ENCODE measurements around the gene ADORA1.

ADORA1 gene

DNA sequence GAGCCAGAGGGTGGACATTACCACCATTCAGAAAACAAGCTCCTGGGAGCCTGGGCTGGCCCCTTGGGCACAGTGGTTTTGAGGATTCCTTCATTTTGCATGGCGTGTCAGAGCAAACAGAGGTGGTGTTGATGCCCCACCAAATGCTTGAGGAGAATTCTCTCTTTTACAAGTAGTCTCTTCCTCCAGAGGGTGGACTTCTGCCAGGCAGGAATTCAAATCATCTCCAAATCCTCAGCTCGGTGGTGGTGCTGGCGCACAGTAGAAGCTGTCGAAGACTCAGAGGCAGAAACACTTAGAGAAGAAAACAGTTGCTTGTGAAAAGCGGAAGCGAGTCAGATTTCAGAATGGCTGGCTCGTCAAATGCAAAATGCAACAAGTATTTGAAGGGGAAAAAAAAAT lies 62.4 kb downstream of the ADORA1 start:
- no peak for FAIRE-seq

DNA sequence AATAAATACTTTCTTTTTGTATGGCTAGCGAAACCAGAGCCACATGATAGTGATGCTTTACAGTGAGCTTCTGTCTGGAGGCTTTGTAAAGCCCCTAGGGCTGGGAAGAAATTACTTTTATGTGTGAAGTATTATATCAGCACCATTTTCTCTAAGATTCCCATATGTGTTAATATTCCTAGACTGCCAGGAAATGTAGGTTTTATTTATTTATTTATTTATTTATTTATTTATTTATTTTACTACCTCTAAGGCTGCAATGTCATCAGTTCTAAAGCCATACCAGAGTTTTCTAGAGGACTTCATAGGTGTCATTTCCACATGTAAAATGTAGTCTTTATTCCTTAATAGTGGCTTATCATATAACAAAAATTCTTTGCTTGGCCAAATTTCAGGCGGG lies 63.4 kb downstream of the ADORA1 start:
- no peak for FAIRE-seq

DNA sequence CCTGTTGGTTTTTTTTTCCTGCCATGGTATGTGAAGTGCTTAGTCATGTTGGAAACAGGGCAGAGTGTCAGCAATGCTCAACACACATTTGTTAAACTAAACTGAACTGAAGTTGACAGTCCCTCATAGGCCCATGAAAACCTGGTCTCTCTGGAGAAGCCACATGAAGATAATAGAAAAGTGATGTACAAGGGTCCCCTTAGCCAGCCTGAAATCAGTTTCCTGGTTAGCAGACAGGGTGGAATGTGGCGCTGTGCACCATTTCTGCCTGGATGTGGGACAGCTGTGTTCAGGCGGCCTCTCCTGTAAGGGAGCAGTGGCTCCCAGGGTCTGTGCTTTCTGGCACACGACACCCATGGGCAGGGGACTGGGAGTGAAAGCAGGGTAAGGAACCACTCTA lies 68.8 kb downstream of the ADORA1 start:
- no peak for FAIRE-seq

DNA sequence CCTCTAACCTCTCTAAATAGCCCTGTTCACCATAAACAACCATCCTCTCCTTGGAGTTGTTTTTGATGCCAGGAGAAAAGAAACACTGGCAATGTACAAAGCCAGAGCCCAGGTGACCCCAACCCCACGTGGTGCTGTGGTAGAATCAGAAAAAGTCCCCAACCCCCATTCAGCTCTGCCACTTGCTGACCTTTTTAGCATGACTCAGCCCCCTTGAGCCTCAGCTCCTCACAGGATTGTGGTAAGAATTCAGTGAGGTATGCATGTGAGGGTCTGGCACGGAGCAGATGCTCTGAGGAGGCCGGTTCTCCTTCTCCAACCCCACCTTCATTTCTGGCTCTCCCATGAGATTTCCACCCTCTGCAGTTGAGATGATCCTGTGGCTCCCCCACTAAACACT lies 70.1 kb downstream of the ADORA1 start:
- FAIRE-seq, result no peak

DNA sequence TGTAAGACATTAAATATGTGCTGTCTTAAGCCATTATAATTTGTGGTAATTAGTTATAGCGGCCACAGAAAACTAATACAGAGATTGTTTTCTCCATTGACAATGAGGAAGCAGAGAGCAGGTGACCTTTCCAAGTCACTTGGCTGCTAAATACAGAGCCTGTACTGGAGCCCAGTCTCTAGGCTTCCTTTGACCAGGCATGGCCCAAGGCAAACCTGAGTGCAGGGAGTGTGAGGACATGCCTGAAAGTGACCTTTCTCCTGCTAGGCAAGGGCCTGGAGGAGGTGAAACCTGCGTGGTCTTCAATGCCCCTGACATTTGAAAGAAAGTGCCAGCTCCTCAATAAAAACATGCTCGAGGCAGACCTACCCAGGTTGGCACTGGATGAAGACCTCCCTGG lies 71.5 kb downstream of the ADORA1 start:
- FAIRE-seq, result no peak

DNA sequence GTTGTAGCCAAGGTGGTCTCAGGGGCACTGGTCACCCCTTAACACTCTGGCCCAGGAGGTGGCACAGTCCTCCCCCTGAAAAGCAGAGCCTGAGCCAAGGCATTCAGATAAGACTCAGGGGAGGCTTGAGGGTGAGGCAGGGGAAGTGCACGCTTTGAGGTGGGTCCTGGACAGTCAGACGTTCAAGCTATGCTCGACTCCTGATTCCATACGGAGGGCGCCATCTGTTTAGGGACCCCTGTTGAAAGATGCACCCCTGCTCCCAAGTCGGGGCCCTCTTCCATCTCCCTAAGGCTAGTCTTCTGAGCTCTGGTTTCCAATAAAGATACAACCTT lies 71.9 kb downstream of the ADORA1 start:
- no peak for FAIRE-seq

DNA sequence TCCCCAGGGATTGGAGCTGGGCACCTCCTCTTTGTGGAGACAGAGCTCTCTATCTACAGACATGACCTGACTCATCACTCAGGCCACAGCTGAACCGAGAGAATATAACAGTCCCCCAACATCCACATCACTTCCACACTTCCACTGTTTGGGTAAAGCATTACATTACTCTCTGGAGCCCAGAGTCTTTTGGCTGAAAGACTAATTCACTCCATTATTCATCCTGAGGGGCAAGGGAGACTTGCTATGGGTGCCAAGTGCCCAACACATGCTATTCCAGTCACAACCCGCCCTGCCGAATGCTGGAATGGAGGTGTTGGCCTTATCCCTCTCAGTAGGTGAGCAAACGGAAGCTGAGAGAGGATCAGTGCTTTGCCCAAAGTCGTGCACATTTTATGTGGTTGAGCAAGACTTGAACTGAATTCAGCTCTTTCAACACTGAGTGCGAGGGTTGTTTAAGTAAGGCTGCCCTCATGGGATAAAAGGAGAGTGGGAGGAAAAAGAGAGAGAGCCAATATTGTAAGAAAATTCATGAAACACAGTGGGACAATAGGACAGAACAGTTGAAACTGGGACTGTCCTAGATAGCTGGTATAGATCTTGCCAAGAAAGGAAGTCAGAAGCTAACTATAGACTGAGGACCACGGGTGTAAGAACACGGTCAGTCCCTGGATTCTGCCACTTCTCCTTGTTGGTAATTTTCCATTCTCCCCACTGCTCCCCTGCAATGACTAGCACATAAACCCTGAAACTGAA lies 72.5 kb downstream of the ADORA1 start:
- FAIRE-seq, result no peak

DNA sequence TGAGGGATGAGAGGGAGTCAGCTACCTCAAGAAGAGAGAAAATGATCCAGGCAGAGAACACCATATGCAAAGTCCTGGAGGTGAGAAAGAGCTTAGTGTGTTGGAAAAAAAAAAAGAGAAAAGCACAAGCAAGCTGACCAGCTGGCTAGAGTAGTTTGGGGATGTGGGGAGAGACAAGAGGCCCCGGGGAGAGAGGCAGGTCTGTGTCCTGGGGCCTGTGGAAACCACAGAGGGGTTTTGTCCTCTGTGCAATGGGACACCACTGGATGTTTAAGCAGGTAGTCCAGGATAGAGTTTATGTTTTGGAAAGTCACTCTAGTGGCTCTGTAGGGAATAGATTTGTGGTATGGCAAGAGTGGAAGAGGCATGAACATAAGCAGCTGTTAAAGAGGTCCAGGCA lies 73.4 kb downstream of the ADORA1 start:
- no peak for FAIRE-seq

DNA sequence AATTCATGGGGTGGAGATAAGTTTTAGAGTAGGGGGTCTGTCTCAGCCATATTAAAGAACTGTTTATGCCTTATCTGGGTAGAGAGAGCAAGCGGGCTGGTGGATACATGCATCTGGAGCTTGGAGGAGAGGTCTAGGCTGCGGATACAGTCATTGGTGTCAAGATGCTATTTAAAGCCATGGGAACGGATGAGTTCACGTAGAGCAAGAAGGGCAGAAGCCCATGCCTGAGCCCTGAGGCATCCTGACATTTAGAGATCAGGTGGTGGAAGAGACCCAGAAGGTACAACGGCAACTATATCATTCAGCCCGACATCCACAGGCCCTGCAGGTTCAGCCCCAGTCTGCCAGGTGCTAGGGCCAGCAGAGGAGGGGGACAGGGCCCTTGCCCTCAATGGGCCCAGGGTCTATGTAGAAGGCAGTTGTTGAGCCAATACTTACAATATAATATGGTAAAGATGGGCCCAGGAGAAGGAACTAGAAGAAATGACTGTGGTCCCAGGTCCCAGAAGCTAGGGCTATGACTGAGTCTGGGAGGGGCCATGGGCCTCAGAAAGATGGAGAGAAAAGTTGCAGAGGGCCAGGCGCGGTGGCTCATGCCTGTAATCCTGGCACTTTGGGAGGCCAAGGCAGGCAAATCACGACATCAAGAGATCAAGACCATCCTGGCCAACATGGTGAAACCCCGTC lies 74.1 kb downstream of the ADORA1 start:
- FAIRE-seq, result no peak

DNA sequence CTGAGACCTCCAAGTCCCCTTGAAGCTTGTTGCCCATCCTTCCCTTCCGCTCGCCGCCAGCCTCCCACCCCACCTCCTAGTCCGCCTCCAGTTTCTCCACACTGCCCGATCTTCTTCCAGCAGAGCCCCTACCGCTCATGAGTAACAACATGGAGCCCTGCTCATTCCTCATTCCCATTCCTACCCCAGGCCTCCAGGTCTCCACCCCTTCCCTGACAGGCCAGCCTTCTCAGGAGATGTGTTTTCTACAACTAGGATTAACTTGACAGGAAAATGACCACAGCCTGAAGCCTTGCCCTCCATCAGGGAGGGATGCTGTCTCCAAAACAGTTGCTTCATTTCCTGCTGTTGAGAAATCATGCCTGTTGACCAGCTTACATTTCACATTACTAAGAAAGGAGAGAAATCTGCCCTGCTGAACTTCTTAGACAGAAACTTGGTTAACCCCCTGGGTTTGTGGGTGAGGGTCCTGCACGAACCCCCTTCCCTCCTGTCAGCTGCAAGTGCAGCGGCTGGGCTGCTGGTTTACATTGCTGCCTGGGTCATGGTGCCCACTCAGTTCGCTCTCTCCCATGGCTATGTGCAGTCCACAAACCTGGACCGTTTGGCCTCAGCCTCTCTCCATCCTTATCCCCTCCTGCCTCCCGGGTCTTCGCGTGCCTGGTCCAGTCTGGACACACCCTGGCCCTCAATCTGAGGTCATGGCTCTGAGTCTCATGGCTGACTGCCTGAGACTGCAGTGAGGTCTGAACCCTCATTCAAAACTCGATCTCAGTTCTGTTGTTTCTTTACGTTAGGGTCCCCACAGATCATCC lies 75.1 kb downstream of the ADORA1 start:
- FAIRE-seq, result no peak

DNA sequence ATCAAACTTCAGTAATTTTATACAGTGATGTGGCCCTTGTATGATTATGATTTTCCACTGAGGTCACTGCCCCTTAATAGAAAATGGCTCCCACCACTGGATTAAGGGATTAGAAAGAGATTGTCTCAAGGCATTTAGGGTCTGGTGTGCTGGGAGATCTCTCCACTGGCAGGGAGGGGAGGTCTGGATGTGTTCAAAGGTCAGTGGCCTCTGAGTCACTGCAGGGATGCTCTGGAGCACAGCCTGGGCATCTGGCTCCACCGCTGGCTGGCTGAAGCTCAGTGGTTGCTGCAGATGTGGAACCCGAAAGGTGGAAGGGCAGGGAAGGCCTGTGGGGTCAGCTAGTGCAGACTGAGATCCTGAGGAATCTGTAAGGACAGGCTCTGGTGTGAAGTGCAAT lies 77.2 kb downstream of the ADORA1 start:
- no peak for FAIRE-seq

DNA sequence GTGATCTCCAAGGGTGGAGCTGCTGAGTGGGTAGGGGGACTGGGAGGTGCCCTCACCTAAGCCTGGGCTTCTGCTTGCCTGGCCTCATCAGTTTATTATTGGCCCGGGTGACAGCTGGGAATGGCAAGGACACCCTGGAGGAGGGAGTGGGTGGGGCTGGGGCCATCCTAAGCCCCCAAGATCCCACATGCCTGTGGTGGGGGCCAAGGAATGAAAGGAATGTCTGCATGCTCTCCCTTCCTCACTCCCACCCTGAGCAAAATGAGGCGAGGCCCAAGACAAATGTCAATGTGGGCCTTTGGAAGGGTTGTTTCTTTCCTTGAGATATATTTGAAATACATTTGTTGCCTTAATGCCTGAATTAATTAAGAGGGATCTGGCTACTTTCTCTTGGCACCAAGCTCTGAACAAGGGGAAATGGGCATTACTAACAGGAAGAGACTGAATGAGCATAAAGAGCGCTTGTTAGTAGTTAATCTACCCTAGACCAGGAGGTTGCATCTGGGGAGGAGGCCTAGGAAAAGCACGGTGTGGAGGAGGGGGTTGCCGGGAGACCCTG lies 78.7 kb downstream of the ADORA1 start:
- FAIRE-seq, result no peak

DNA sequence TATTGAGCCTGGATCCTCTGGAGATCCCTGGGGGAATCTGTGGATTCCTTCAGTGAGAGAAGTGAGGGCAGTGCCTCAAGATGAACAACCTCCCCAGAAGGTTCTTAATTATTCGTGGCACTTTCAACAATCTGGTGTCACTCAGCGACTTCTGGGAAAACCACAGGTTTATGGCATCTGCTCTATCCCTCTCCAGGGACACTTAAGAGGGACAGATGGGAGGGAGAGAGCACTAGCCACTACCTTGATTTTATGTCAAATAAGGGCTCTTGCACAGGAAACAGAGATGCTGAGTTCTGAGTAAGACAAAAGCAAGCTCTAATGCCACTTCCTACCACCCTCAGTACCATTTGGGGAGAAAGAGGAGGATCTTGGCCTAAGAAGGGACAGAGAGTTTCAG lies 80.2 kb downstream of the ADORA1 start:
- no peak for FAIRE-seq

DNA sequence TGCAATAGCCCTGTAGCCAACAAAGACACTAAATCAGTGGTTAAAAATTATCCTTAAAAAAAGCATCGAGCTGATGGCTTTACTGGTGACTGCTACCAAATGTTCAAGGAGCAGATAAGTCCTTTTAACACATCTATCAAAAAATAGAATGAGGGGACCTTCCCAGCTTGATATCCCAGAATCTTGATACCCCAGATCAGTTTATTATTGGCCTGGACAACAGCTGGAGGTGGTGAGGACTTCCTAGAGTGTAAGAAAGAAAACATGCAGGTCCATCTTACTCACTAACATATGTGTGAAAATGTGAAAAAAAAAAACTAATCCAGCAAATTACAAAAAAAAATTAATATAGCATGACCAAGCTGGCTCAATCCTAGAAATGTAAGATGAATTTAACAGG lies 80.7 kb downstream of the ADORA1 start:
- FAIRE-seq, result no peak

DNA sequence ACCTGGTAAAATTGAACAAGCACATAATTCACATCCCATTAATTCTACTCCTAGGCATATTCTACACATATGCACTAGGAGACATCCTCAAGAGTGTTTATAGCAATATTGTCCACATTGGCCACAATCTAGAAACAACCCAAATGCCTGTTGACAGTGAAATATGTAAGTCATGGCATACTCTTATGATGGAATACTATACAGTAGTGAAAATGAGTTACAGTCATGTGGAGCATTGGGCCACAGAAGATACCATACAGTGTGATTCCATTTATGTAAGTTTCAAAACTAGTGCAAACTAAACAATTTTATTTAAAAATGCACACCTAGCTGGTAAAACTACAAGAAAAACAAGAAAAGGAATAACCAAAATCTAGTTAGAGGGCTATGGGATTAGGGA lies 82.8 kb downstream of the ADORA1 start:
- FAIRE-seq, result no peak

DNA sequence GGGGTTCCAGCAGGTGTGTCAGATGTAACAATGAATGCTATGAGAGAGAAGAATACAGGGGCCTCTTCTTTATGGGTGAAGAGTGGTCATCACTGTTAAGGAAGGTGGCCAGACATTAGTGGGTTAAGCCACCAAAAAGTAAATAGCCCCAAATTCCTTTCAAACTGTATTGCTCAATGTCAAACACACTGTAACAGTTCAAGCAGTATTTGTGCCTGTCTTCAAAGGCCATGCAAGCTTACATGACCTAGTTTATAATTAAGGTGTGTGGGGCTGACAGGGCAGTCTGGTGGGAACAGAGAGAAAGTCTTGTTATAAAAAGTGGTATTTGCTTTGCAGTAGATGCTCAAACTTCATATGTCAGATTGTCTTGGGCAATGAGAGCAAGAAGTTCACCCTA lies 83.5 kb downstream of the ADORA1 start:
- FAIRE-seq, result no peak

DNA sequence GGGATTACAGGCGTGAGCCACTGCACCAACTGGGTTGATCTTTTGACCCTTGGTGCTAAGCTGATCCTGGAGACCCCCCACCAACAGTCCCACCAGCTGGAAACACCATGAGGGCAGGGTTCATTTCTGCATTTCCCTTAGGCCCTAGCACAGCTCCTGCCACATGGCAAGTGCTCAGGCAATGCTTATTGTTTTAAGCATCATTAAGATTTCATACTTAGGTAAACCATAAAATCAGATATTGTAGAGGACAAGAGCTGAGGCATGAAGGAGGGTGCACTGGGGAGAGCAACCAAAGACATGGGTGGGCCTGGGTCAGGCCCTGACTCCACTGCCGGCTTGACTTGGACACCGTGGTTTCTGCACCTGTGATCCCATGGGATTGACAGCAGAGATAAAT lies 84.3 kb downstream of the ADORA1 start:
- no peak for FAIRE-seq

DNA sequence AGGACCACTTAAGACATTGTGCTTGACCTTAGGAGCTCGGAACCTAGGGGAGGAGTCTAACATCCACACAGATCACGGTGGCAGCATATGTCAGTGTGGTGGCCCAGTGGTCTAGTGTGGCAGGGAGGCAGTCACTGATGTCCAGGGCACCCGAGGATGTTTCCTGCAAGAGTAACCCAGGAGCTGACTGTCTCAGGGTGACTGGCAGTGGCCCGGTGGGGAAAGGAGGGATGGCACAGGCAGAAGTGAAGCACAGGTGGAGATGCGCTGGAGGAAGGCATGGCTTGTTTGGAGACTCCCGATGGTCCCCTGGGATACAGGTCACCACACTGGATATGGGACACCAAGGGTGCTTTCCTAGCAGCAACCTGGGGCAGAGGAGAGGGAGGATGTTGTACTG lies 85.6 kb downstream of the ADORA1 start:
- no peak for FAIRE-seq

DNA sequence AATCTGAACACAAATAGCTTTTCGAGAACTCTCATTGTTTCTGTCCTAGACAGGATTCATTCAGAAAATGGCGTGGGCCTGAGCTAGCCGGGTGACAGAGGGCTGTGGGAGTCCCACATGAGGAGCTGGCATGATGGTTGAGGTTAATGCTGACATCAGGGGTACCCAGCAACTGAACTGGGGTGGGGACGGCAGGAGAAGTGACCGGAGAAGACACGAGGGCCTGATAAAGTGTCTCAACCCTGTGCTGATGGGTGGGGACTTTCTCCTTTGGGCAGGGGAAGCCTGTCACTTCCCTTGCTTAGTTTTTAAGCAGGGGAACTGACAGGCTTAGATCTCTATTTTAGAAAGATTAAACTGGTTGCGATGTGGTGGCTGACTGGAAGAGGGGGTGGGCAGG lies 87.3 kb downstream of the ADORA1 start:
- no peak for FAIRE-seq

DNA sequence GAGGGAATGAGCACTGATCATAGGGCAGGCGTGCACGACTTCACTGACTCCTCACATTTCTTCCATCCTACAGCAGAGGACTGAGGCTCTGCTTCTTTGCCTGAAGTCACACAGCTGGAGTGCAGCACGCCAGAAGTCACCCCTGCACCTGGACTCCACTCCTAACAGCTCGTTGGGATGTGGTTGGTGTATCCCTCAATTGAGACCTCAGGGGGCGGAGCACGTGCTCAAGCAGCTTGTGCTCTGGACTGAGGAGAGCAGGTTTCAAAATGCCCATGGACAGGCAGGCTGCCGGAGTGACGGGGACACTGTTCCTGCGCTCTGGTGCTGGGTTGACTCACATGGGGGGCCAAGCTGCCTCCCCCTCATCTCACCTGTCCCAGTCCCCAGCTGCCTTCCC lies 88.0 kb downstream of the ADORA1 start:
- no peak for FAIRE-seq

DNA sequence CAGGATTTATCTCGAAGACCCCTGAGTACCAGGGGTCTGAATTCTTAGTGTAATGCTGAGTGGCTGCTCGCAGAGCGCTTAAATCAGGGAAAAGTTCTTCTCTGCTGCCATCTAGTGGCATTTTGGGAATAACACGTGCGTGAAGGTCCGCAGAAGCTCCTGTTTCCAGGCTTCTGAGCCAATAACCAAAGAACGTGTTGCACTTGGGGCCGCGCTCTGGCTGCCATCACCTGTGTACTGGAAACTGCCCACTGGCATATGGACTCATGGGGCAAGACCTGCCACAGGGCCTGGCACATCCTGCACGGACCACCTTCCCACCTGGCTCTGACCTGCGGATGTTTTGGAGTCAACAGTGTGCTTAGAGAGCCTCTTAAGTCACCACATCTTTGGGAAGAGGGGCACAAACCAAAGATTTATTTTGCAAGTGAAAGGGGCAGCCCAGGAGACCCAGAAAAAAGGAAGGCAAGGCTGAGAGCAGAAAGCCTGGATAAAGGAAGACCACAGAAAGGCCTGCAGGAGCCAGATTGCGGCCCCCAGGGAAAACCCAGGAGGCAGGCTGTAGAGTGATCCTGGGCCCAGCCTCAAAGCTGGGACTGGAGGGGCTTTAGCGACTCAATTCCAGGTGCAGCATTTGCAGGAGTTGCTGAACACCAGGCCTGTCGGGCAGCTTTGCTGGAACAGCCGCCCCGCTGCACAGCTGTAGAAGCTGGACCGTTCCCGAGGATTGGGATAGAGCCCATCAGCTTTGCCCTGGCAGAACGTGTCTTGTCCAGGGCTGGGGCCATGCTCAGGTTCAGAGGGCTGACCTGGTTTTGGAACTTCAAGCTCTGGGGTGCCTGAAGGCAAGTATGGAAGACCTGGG lies 89.0 kb downstream of the ADORA1 start:
- FAIRE-seq, result no peak

All from islet of Langerhans (tissue), 1 donor.